Skeletal muscle tissue (tissue), 4 donors: ENCODE measurements around the gene DPP8. TPM values are rescaled to one million over a fixed set of nuclear protein-coding genes. Genes with fewer than 3 reads are reported as not detected.
A peak's percentile ranks its signal among the peaks of the same experiment; 100 is the strongest.
"Not testable (repeated sequence)": the region's sequence is repeated elsewhere in the genome, so short reads cannot be mapped to it uniquely, and the experiment has no call there.

Experiments used
- H3K27ac ChIP-seq: one replicate; pipeline ENCODE4 v1.7.0; 2013; ENCODE audit warnings: mild to moderate bottlenecking, low read depth, low read length, inconsistent platforms
- H3K27me3 ChIP-seq, 3 donors: one replicate each; pipeline ENCODE4 v1.7.0; 2013; ENCODE audit warnings: low read length in 3 of 3; ENCODE audit not compliant: control insufficient read depth in 3 of 3, insufficient read depth in 3 of 3
- H3K36me3 ChIP-seq, 3 donors: one replicate each; pipeline ENCODE4 v1.7.0; 2013; ENCODE audit warnings: low read length in 3 of 3; ENCODE audit not compliant: control insufficient read depth in 3 of 3, insufficient read depth in 3 of 3
- H3K4me1 ChIP-seq, 3 donors: one replicate each; pipeline ENCODE4 v1.7.0; 2013; ENCODE audit warnings: low read length in 3 of 3, mild to moderate bottlenecking in 3 of 3; ENCODE audit not compliant: control insufficient read depth in 3 of 3, insufficient read depth in 3 of 3
- H3K4me3 ChIP-seq, 3 donors: one replicate each; pipeline ENCODE4 v1.7.0; 2013; ENCODE audit warnings: low read length in 3 of 3
- H3K9ac ChIP-seq, 3 donors: one replicate each; pipeline ENCODE4 v1.7.0; 2013; ENCODE audit warnings: low read length in 3 of 3, mild to moderate bottlenecking in 3 of 3, moderate library complexity in 2 of 3, low read depth in 1 of 3
- H3K9me3 ChIP-seq, 3 donors: one replicate each; pipeline ENCODE4 v1.7.0; 2013; ENCODE audit warnings: low read length in 3 of 3; ENCODE audit not compliant: control insufficient read depth in 3 of 3
- total RNA-seq: library from RNA; depleted of rRNA; stranded (reverse); fragments of >200 nt; gene quantifications from one replicate; pipeline ENCODE4 v1.2.3, GENCODE V29; 2014
- donor health status: Osteomylitis.

DPP8 gene
- total RNA-seq, 1 donor from 2014 or later, result 43.3 TPM

DNA sequence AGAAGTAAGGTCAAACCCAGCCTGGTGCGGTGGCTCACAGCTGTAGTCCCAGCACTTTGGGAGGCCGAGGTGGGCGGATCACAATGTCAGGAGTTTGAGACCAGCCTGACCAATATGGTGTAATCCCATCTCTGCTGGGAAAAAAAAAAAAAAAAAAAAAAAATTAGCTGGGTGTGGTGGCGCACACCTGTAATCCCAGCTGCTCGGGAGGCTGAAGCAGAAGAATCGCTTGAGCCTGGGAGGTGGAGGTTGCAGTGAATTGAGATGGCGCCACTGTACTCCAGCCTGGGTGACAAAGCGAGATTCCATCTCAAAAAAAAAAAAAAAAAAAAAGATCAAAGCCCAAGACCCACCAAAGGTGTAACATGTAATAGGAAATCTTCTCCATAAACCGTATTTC is 31.8 kb upstream of the DPP8 start:
- not testable (repeated sequence) for H3K9ac ChIP-seq, H3K27ac ChIP-seq, H3K27me3 ChIP-seq, H3K4me1 ChIP-seq, H3K4me3 ChIP-seq, H3K9me3 ChIP-seq, H3K36me3 ChIP-seq

DNA sequence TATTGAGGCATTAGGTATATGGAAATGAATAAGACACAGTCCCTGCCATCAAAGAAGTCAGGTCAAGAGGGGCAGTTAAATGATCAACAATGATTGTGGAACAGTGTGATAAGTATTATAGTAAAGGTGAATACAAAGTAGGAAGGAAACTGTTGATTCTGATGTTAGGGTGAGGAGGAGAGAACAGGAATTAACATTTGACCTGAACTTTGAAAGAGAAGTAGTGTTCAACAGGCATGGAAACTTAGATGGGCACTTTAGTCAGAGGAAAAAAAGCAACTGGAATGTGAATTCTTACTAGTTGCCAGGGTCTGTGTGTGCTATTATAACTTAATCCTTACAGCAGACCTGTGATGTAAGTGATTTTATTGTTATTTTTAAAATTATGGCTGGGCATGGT is 30.4 kb upstream of the DPP8 start:
- no peaks in the 10 kb centered on the region for H3K27me3 ChIP-seq
- no peaks in the 10 kb centered on the region for H3K9me3 ChIP-seq
- H3K4me1 ChIP-seq, result peaks cover 3 to 9% (median 9%) of the 10 kb centered on the region in 3 donors
- H3K9ac ChIP-seq, result no peak overlapping the region
- H3K36me3 ChIP-seq, result no peaks in the 10 kb centered on the region
- no peak overlapping the region for H3K27ac ChIP-seq
- H3K4me3 ChIP-seq, result no peak overlapping the region

DNA sequence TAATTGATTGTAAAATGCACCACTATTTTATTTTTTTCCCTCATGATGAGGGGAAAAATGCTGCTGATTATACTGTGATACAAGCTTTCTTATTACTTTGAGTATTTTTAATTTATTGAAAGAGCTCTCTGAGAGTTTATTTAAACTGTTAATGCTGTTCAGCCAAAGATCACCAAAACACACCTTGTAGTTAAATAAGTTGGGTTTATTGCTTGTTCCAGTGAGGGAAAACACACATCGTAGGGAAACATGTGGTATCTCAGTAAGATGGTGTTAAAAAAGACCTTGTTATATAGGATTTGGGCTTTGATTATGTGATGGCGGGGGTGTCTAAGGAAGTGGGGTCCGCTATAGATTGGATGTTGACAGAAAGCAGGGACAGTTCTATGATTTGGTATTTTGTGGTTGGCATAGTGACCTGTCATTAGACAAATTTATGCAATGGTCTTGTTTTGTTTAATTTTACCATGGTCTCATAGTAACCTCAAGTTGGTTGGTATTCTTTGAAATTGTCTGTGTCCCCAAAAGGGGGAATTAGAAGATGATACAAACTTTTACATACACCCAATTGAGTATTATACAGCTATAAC is 23.8 kb upstream of the DPP8 start:
- H3K4me1 ChIP-seq, result no peaks in the 10 kb centered on the region
- no peaks in the 10 kb centered on the region for H3K9me3 ChIP-seq
- no peak overlapping the region for H3K27ac ChIP-seq
- no peaks in the 10 kb centered on the region for H3K27me3 ChIP-seq
- H3K4me3 ChIP-seq, result no peak overlapping the region
- no peak overlapping the region for H3K9ac ChIP-seq
- no peaks in the 10 kb centered on the region for H3K36me3 ChIP-seq

DNA sequence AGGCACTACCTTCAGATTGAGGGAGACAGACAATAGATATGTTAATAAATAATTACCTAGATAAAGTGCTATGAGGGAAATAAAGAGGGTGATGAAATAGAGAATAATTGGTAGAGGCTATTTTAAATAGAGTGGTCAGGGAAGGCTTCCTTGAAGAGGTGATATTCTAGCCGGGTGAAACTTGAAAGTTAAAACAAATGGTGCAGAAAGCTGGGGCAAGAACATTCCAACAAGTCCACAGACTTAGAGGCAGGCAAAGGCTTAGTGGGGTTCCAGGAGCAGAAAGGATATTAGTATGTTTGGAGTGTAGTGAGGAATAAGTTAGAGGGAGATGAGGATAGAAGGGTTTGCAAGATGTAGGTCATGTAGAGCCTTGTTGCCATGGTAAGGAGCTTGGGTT is 22.8 kb upstream of the DPP8 start:
- H3K9ac ChIP-seq, result no peak overlapping the region
- no peak overlapping the region for H3K4me3 ChIP-seq
- no peaks in the 10 kb centered on the region for H3K27me3 ChIP-seq
- H3K4me1 ChIP-seq, result no peaks in the 10 kb centered on the region
- H3K9me3 ChIP-seq, result no peaks in the 10 kb centered on the region
- H3K27ac ChIP-seq, result no peak overlapping the region
- H3K36me3 ChIP-seq, result peaks cover 0 to 4% (median 0%) of the 10 kb centered on the region in 3 donors

DNA sequence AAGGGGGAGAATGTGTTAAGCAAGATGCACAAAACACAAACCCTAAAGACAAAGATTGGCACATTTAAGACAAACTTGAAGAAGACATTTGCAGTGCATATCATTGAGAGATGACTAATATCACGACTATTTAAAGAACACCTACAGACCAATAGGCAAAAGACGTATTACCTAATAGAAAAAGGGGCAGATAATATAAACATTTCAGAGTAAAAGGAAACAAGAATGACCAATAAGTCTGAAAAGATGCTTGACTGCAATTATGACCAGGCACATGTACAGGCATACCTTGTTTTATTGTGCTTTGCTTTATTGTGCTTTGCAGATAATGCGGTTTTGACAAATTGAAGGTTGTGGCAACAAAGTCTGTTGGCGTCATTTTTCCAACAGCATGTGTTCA is 17.7 kb upstream of the DPP8 start:
- H3K9ac ChIP-seq, result no peak overlapping the region
- H3K4me1 ChIP-seq, result peaks cover 2 to 13% (median 7%) of the 10 kb centered on the region in 3 donors
- no peak overlapping the region for H3K27ac ChIP-seq
- H3K4me3 ChIP-seq, result no peak overlapping the region
- H3K9me3 ChIP-seq, result no peaks in the 10 kb centered on the region
- no peaks in the 10 kb centered on the region for H3K27me3 ChIP-seq
- peaks cover 0 to 4% (median 0%) of the 10 kb centered on the region in 3 donors for H3K36me3 ChIP-seq

DNA sequence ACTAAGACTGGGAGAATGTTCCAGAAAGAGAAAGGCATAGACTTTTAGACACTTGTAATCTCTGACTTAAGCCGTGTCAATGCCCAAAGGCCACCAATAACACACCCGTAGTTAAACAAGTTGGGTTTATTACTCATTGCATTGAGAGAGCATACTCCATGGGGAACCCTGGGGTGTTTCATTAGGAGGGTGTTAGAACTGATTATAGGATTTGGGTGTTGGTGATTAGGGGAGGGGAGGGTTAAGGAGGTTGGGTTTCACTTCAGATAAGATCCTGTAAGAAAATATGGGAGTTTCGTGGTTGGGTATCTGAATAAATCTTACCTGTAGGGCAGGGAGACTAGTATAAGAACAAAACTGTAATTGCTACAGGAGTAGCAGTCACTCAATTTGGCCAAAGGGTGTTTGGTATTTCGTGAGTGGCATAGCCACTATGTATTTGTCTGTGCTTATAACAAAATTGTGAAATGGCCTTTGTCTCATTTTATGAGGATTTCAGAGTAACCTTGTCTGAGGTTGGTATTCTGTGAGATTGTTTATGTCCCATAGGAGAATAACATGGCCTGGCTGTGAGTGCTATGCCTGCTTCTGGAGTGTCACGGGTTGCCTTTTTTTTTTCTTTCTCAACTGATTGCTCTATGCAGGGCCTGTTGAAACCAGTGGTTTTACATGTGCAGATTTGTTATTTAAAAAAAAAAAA is 15.7 kb upstream of the DPP8 start:
- H3K27ac ChIP-seq, result no peak overlapping the region
- peaks cover 0 to 4% (median 0%) of the 10 kb centered on the region in 3 donors for H3K36me3 ChIP-seq
- H3K9ac ChIP-seq, result no peak overlapping the region
- no peak overlapping the region for H3K4me3 ChIP-seq
- no peaks in the 10 kb centered on the region for H3K27me3 ChIP-seq
- peaks cover 6 to 19% (median 7%) of the 10 kb centered on the region in 3 donors for H3K4me1 ChIP-seq
- no peaks in the 10 kb centered on the region for H3K9me3 ChIP-seq

DNA sequence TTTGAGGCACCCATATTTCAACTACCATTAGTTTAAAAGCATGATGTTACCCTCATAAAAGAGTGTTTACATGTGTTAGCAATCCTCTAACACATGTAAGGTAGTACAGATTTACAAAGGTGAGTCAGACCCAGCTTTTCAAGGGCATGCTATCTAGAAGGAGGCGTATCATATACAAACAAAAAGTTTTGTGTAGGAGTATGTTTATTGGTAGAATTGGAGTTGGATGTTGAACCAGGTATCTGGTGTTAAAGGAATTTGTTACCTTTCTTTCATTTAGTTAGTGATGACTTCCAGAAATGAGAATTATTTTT is 15.2 kb upstream of the DPP8 start:
- Histone ChIP-seq H3K9ac (no peak overlapping the region), H3K9me3 (no peaks in the 10 kb centered on the region), H3K27ac (peak overlapping the region; percentile 7), H3K4me3 (no peak overlapping the region), H3K27me3 (no peaks in the 10 kb centered on the region), H3K36me3 (peaks cover 0 to 4% (median 0%) of the 10 kb centered on the region in 3 donors), H3K4me1 (peaks cover 6 to 19% (median 7%) of the 10 kb centered on the region in 3 donors)

DNA sequence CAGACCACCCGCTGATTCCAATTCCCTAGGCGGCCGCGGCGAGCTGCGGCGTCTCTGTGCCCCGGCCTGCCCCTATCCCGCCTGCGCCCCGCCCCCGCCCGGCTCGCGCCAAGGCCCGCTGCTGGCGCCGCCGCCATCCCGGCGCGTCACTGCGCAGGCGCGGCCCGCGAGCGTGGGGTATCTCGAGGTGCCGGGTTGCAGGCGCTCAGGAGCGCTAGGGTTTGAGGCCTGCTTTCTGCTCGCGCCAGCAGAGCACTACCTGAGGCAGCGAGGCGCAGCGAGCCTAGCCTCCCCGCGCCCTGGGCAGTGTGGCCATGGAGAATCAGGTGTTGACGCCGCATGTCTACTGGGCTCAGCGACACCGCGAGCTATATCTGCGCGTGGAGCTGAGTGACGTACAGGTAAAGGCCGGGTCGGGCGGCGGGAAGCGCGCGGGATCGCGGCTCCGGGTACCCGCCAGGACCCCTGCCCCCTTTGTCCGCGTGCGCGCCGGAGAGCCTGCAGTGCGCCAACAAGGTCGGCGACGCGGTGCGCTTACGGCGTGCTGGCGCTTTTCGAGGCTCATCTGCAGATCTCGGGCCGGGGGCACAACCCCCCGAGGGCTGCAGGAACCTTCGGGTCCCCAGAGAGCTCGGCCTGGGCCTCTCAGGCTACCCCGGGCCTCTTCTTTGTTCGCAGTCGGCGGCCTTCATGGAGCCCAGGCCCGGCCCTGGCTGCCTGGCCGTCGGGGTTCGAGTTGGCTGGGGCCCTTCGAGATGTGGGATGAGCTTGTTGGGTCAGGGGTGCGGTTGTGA is 13.0 kb upstream of the DPP8 start, which contains the start of gene HACD3:
Gene HACD3 (plus strand): TSS at position 146 of the 794 bp plus-strand sequence. CDS start 169 bp downstream, at position 315.
- H3K27ac ChIP-seq, result peak within 1 kb of the TSS; percentile 56
- no peaks in the 10 kb centered on the region for H3K9me3 ChIP-seq
- H3K27me3 ChIP-seq, result no peaks in the 10 kb centered on the region
- peaks cover 6 to 19% (median 7%) of the 10 kb centered on the region in 3 donors for H3K4me1 ChIP-seq
- peak within 1 kb of the TSS; percentile 85 to 99 (median 95) for H3K4me3 ChIP-seq
- no peaks in the 10 kb centered on the region for H3K36me3 ChIP-seq
- peak within 1 kb of the TSS; percentile 79 to 94 (median 79) for H3K9ac ChIP-seq

DNA sequence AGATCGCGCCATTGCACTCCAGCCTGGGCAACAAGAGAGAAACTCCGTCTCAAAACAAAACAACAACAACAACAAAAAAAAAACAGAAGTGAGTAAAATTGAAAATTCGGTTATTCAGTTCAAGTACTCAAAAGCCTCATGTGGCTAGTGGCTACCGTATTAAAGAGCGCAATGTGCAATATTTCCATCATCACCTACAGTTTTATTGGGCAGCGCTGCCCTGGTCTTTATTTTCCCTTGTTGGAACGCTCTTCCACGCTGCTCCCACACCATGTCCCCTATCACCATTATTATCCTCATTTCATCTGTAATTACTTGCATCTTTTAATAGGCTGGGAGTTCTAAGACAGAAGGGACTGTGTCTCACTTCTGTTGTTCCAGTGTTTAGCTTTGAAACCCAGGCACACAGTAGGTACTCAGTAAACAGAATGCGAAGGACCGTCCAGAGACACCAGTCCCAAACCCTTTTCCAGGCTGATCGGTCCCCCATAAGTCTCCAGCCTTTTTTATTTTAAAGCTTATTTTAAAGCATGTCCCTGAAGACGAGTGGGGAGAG is 12.4 kb upstream of the DPP8 start:
- Histone ChIP-seq H3K27ac (peak overlapping the region; percentile 40), H3K27me3 (no peaks in the 10 kb centered on the region), H3K4me3 (peak overlapping the region; percentile 70 to 99 (median 95)), H3K36me3 (no peaks in the 10 kb centered on the region), H3K9me3 (no peaks in the 10 kb centered on the region), H3K9ac (peak overlapping the region; percentile 69 to 94 (median 79)), H3K4me1 (peaks cover 7 to 19% (median 10%) of the 10 kb centered on the region in 3 donors)
